Mammary epithelial cell (primary cell): ENCODE data around the gene SERPINB7.

ENCODE experiments used
- EZH2 ChIP-seq: IDR thresholded peaks from 2 replicates; pipeline ENCODE4 v1.6.1; 2012; ENCODE audit warnings: low read length, inconsistent platforms, borderline replicate concordance
- TF ChIP-seq, protein P1 (sequence below), 2 donors: IDR thresholded peaks in 1 of 2; conservative IDR thresholded peaks in 1 of 2; 2 replicates each; pipeline ENCODE4 v1.5.1; 2011 to 2012; ENCODE audit warnings: inconsistent platforms in 2 of 2, low read length in 2 of 2, mild to moderate bottlenecking in 2 of 2, control low read depth in 1 of 2, low read depth in 1 of 2; ENCODE audit not compliant: insufficient read depth in 1 of 2; ENCODE audit errors: extremely low read depth in 1 of 2

DNA sequence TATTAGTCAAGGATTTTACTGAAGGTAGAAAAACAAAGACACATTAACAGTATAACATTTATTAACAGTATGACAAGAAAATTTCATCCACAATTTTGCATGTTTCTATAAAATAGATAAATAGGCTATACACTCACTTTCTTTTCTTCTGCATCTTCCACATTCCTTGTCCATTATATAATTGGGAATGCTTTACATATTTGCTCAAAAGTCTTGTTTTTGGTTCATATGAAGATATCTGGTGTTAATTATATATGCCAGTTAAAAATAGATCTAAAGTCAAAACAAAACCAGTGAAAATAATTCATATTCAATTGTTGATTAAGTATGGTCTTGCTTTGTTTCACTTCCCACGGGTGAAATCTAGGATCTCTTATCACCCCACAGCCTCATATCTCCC is 53.4 kb downstream of the SERPINB7 start:
- TF ChIP-seq, protein P1, sequence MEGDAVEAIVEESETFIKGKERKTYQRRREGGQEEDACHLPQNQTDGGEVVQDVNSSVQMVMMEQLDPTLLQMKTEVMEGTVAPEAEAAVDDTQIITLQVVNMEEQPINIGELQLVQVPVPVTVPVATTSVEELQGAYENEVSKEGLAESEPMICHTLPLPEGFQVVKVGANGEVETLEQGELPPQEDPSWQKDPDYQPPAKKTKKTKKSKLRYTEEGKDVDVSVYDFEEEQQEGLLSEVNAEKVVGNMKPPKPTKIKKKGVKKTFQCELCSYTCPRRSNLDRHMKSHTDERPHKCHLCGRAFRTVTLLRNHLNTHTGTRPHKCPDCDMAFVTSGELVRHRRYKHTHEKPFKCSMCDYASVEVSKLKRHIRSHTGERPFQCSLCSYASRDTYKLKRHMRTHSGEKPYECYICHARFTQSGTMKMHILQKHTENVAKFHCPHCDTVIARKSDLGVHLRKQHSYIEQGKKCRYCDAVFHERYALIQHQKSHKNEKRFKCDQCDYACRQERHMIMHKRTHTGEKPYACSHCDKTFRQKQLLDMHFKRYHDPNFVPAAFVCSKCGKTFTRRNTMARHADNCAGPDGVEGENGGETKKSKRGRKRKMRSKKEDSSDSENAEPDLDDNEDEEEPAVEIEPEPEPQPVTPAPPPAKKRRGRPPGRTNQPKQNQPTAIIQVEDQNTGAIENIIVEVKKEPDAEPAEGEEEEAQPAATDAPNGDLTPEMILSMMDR (conservative IDR thresholded peaks at IDR 0.05 in 1 of 2, IDR thresholded peaks at IDR 0.05 in 1 of 2; ENCODE audit: extremely low read depth in 1 of 2, insufficient read depth in 1 of 2, low read depth in 1 of 2, low read length in 2 of 2), result no peak
- no peak for TF ChIP-seq EZH2
